Activated naive CD8-positive, alpha-beta T cell (primary cell): Measurements from ENCODE around the gene PLCG2.
"Not testable (repeated sequence)": the region's sequence is repeated elsewhere in the genome, so short reads cannot be mapped to it uniquely, and the experiment has no call there.

Experiments
- H3K27ac Mint-ChIP-seq: one replicate; pipeline ENCODE4 v1.8.0; 2021; ENCODE audit warnings: mixed read lengths
- H3K27me3 Mint-ChIP-seq: one replicate; pipeline ENCODE4 v1.8.0; 2021; ENCODE audit warnings: mixed read lengths
- H3K36me3 Mint-ChIP-seq: one replicate; pipeline ENCODE4 v1.8.0; 2021; ENCODE audit warnings: mixed read lengths
- H3K4me1 Mint-ChIP-seq: one replicate; pipeline ENCODE4 v1.8.0; 2021; ENCODE audit warnings: low read depth, mixed read lengths
- H3K4me3 Mint-ChIP-seq: one replicate; pipeline ENCODE4 v1.8.0; 2021; ENCODE audit warnings: mild to moderate bottlenecking, mixed read lengths
- H3K9me3 Mint-ChIP-seq: one replicate; pipeline ENCODE4 v1.8.0; 2021; ENCODE audit warnings: low read depth, mixed read lengths

The PLCG2 gene

GRCh38 chr16:81923296-81923695 is 144.2 kb downstream of the PLCG2 start:
- H3K36me3 Mint-ChIP-seq, result no peaks in the 10 kb centered on the region
- H3K9me3 Mint-ChIP-seq, result no peaks in the 10 kb centered on the region
- no peak overlapping the region for H3K4me3 Mint-ChIP-seq
- H3K4me1 Mint-ChIP-seq, result no peaks in the 10 kb centered on the region
- no peak overlapping the region for H3K27ac Mint-ChIP-seq
- no peaks in the 10 kb centered on the region for H3K27me3 Mint-ChIP-seq

DNA sequence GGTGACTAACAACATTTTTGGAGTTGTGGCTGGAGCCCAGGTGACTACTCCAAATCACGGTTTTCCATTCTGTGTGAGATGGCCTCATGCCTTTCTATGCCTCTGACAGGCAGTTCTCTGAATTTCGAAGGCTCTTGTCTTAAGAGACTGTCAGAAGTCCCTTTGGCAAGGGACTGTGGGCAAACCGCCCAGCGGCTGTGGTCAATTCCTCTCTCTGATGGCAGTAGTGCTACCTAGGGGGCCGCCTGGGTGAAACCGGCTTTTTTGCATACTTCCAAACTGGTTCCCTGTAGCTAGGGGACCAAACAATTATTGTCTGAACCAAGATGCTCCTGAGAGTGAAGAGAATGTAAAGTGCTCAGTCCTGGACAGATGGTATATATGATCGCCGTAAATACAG is 145.9 kb downstream of the PLCG2 start:
- no peak overlapping the region for H3K27ac Mint-ChIP-seq
- no peak overlapping the region for H3K4me3 Mint-ChIP-seq
- H3K27me3 Mint-ChIP-seq, result no peaks in the 10 kb centered on the region
- no peaks in the 10 kb centered on the region for H3K36me3 Mint-ChIP-seq
- no peaks in the 10 kb centered on the region for H3K4me1 Mint-ChIP-seq
- no peaks in the 10 kb centered on the region for H3K9me3 Mint-ChIP-seq

DNA sequence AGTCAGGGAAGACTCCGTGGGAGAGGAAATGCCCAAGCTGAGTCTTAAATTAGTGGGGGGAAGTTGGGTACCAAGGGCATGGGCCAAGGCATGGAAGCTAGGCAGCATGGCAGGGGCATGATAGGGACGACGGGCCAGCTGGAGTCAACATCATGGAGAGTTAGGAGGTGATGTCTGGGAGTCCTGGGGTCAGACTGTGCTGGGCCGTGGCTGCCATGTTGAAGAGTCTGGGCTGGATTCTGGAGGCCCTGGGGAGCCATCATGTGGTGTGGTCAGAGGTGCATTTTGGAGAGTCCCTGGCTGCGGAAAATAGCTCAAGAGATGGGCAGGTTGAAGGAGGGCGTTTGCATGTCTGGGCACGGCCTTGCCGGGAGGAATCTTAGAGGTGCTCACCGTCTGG is 146.9 kb downstream of the PLCG2 start:
- Mint-ChIP-seq H3K27ac (no peak overlapping the region), H3K27me3 (no peaks in the 10 kb centered on the region), H3K9me3 (no peaks in the 10 kb centered on the region), H3K36me3 (no peaks in the 10 kb centered on the region), H3K4me3 (no peak overlapping the region), H3K4me1 (no peaks in the 10 kb centered on the region)

GRCh38 chr16:81927561-81928185 is 148.6 kb downstream of the PLCG2 start:
- no peak overlapping the region for H3K4me3 Mint-ChIP-seq
- H3K27me3 Mint-ChIP-seq, result no peaks in the 10 kb centered on the region
- H3K4me1 Mint-ChIP-seq, result no peaks in the 10 kb centered on the region
- H3K9me3 Mint-ChIP-seq, result no peaks in the 10 kb centered on the region
- no peaks in the 10 kb centered on the region for H3K36me3 Mint-ChIP-seq
- H3K27ac Mint-ChIP-seq, result no peak overlapping the region

DNA sequence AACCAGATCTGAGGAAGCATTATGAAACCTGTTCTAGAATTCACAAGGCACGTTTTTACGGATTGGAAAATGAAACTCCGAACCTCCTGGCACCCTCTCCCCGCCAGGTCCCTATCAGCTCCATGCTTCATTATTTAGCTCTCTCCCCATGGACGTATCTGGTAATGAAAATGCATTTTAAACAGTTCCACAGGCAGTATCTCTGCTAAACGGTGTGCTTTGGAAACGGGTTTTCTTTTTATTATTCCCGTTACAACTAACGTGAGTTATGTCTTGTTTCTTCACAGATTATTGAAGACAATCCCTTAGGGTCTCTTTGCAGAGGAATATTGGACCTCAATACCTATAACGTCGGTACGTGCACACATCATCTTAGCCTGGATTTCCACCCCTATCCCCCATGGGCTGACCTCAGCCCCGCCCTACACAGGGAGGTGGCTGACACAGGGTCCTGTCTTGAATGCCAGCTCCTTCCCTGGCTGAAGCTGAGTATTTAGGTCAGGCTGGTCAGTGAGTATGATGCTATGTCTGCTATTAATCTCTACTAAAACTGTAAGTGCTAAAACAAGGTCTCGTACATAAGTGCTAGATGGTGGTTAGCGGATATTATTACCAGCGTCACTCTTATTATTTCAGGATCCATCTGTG is 149.3 kb downstream of the PLCG2 start:
- H3K9me3 Mint-ChIP-seq, result no peaks in the 10 kb centered on the region
- H3K4me1 Mint-ChIP-seq, result no peaks in the 10 kb centered on the region
- no peaks in the 10 kb centered on the region for H3K36me3 Mint-ChIP-seq
- H3K4me3 Mint-ChIP-seq, result no peak overlapping the region
- no peak overlapping the region for H3K27ac Mint-ChIP-seq
- H3K27me3 Mint-ChIP-seq, result no peaks in the 10 kb centered on the region

GRCh38 chr16:81928975-81929374 is 149.9 kb downstream of the PLCG2 start:
- Mint-ChIP-seq H3K27ac (no peak overlapping the region), H3K4me3 (no peak overlapping the region), H3K36me3 (no peaks in the 10 kb centered on the region), H3K4me1 (no peaks in the 10 kb centered on the region), H3K27me3 (no peaks in the 10 kb centered on the region), H3K9me3 (no peaks in the 10 kb centered on the region)

DNA sequence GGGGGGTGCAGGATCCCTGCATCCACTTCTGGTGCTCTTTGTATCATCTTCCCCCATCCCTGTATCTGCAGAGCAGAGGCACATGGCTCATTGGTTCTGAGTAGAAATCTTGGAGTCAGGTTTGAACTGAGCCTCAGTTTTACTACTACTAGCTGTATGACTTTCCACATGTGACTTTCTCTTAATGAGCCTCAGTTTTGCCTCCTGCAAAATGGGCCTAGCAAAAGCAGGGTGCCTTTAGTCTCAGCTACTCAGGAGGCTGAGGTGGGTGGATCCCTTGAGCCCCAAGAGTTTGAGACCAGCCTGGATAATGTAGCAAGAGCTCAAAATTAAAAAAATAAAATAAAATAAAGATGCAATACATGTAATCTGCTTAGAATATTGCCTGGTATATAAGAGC is 150.8 kb downstream of the PLCG2 start:
- Mint-ChIP-seq H3K4me3 (no peak overlapping the region), H3K27ac (no peak overlapping the region), H3K4me1 (no peaks in the 10 kb centered on the region), H3K9me3 (no peaks in the 10 kb centered on the region), H3K36me3 (no peaks in the 10 kb centered on the region), H3K27me3 (no peaks in the 10 kb centered on the region)

GRCh38 chr16:81931927-81932326 is 152.8 kb downstream of the PLCG2 start:
- no peaks in the 10 kb centered on the region for H3K9me3 Mint-ChIP-seq
- no peaks in the 10 kb centered on the region for H3K4me1 Mint-ChIP-seq
- H3K27ac Mint-ChIP-seq, result no peak overlapping the region
- H3K4me3 Mint-ChIP-seq, result no peak overlapping the region
- no peaks in the 10 kb centered on the region for H3K27me3 Mint-ChIP-seq
- no peaks in the 10 kb centered on the region for H3K36me3 Mint-ChIP-seq

DNA sequence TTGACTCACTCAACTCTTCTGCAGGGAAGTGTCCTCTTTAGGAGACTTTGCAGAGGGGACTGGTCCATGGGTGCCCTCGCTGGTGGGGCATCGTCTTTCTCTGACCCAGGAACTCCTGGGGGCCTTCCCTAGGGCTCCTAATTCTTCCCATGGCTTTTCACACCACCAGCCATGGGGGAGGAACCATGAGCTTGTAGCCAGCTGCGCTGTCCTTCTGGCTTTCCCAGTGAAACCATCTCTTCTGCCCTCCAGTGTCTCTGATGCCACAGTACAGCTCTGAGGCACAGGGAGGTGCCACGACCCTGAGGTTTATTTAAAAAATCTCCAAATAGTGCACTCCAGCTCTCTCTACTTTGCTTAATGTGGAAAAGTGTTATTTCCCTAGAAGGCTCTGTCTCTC is 153.6 kb downstream of the PLCG2 start:
- Mint-ChIP-seq H3K9me3 (no peaks in the 10 kb centered on the region), H3K27me3 (no peaks in the 10 kb centered on the region), H3K4me1 (no peaks in the 10 kb centered on the region), H3K27ac (no peak overlapping the region), H3K36me3 (no peaks in the 10 kb centered on the region), H3K4me3 (no peak overlapping the region)

DNA sequence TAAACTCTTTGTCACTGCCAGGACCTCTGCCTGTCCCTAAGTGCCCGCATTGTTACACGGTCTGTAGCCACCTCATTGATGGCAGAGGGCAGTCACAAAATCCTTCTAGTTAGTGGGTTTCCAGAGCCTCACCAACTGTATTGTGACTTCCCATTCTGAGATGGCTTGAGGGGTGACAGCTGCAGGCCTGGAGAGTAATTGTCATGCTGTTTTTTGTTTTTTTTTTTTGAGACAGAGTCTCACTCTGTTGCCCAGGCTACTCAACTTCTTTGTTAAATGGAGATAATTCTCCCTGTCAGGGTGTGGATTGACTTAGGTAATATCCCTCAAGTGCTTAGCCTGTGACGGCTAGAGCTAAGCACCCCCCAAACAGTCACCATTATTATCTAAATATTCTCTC is 154.3 kb downstream of the PLCG2 start:
- no peaks in the 10 kb centered on the region for H3K4me1 Mint-ChIP-seq
- H3K27ac Mint-ChIP-seq, result no peak overlapping the region
- H3K9me3 Mint-ChIP-seq, result no peaks in the 10 kb centered on the region
- H3K36me3 Mint-ChIP-seq, result no peaks in the 10 kb centered on the region
- H3K4me3 Mint-ChIP-seq, result no peak overlapping the region
- no peaks in the 10 kb centered on the region for H3K27me3 Mint-ChIP-seq

DNA sequence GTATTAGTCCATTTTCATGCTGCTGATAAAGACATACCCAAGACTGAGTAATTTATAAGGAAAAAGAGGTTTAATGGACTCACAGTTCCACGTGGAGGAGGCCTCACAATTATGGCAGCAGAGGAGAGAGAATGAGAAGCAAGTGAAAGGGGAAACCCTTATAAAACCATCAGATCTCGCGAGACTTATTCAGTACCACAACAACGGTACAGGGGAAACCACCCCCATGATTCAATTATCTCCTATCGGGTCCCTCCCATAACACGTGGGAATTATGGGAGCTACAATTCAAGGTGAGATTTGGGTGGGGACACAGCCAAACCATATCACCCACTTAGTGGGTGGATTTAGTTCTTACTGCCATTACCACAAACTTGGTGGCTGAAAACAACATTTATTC is 155.6 kb downstream of the PLCG2 start:
- H3K27ac Mint-ChIP-seq, H3K4me3 Mint-ChIP-seq, H3K9me3 Mint-ChIP-seq, H3K27me3 Mint-ChIP-seq, H3K36me3 Mint-ChIP-seq, H3K4me1 Mint-ChIP-seq: not testable (repeated sequence)

- H3K36me3 Mint-ChIP-seq, result no peaks in the 10 kb centered on the region
- H3K27me3 Mint-ChIP-seq, result peaks cover 2% of the 10 kb centered on the region
- no peak overlapping the region for H3K4me3 Mint-ChIP-seq
- no peaks in the 10 kb centered on the region for H3K9me3 Mint-ChIP-seq
- no peak overlapping the region for H3K27ac Mint-ChIP-seq
- H3K4me1 Mint-ChIP-seq, result no peaks in the 10 kb centered on the region
Measured at GRCh38 chr16:81936209-81937000, 157.3 kb downstream of the PLCG2 start.

GRCh38 chr16:81937305-81938038 is 158.4 kb downstream of the PLCG2 start:
- H3K9me3 Mint-ChIP-seq, result no peaks in the 10 kb centered on the region
- H3K4me1 Mint-ChIP-seq, result no peaks in the 10 kb centered on the region
- peaks cover 2% of the 10 kb centered on the region for H3K27me3 Mint-ChIP-seq
- no peak overlapping the region for H3K4me3 Mint-ChIP-seq
- no peak overlapping the region for H3K27ac Mint-ChIP-seq
- no peaks in the 10 kb centered on the region for H3K36me3 Mint-ChIP-seq

GRCh38 chr16:81938326-81939163 is 159.5 kb downstream of the PLCG2 start:
- no peaks in the 10 kb centered on the region for H3K4me1 Mint-ChIP-seq
- H3K36me3 Mint-ChIP-seq, result no peaks in the 10 kb centered on the region

More at GRCh38 chr16:81938326-81939163, 159.5 kb downstream of the PLCG2 start:
- Mint-ChIP-seq H3K27ac (no peak overlapping the region), H3K4me3 (no peak overlapping the region), H3K27me3 (peaks cover 2% of the 10 kb centered on the region), H3K9me3 (no peaks in the 10 kb centered on the region)
